Cardiac septum (tissue), 1 donor: ENCODE measurements around the gene RMND5B. TPM values are rescaled to one million over a fixed set of nuclear protein-coding genes. Genes with fewer than 3 reads are reported as not detected.

ENCODE experiments used
- DNase-seq: peaks from one replicate; pipeline ENCODE4 v3.0.0-alpha.2; 2020; ENCODE audit warnings: low spot score
- intact Hi-C: fragments of 100-400 bp; cut with DNase I; formaldehyde crosslinking; loops from one replicate; pipeline ENCODE4 v1.14.0; 2022
- total RNA-seq: library from RNA; stranded (reverse); fragmentation: NEBNext Ultra II Directional; extraction: Animal tissue kit (Norgen Biotek cat#: 25700); gene quantifications from one replicate; pipeline ENCODE4 v1.2.1, GENCODE V29; 2021
- donor health status: DM: no; HTN: no; CAD: no.

The RMND5B gene
- total RNA-seq, 1 donor from 2014 or later = 38.3 TPM

- no peak for DNase-seq
- intact Hi-C loops = loop anchor here (5.0 kb wide), 1 partner anchor 34 kb away; no protein-coding TSS in a partner anchor
Measured at GRCh38 chr5:178113141-178113787, 17.6 kb upstream of the RMND5B start, which contains the start of gene N4BP3. Gene N4BP3, plus strand, starts transcription at chr5:178113532. Its CDS starts 6,052 bp downstream, at chr5:178119584.

- DNase-seq = no peak
- intact Hi-C loops = loop anchor here (5.0 kb wide), 1 partner anchor 33 kb away; no protein-coding TSS in a partner anchor
Measured at GRCh38 chr5:178113841-178114324, 16.9 kb upstream of the RMND5B start.

GRCh38 chr5:178114325-178115135, 16.3 kb upstream of the RMND5B start:
- no peak for DNase-seq
- intact Hi-C loops = loop anchor here (5.0 kb wide), 1 partner anchor 33 kb away; no protein-coding TSS in a partner anchor

GRCh38 chr5:178115136-178115813, 15.5 kb upstream of the RMND5B start:
- intact Hi-C loops = no loop called here
- DNase-seq = no peak

- intact Hi-C loops = no loop called here
- DNase-seq = no peak
Measured at GRCh38 chr5:178115814-178116142, 15.0 kb upstream of the RMND5B start.

GRCh38 chr5:178116143-178116885, 14.5 kb upstream of the RMND5B start:
- intact Hi-C loops = no loop called here
- DNase-seq = no peak

- DNase-seq = no peak
- intact Hi-C loops = no loop called here
Measured at GRCh38 chr5:178117923-178118701, 12.7 kb upstream of the RMND5B start.

GRCh38 chr5:178119915-178120606, 10.8 kb upstream of the RMND5B start:
- intact Hi-C loops = no loop called here
- DNase-seq = no peak

GRCh38 chr5:178120607-178121357, 10.0 kb upstream of the RMND5B start:
- DNase-seq = peak; percentile 89
- intact Hi-C loops = no loop called here

GRCh38 chr5:178121391-178122276, 9.2 kb upstream of the RMND5B start:
- no peak for DNase-seq
- intact Hi-C loops = no loop called here

GRCh38 chr5:178122346-178122745, 8.5 kb upstream of the RMND5B start:
- intact Hi-C loops = no loop called here
- no peak for DNase-seq

- intact Hi-C loops = no loop called here
- no peak for DNase-seq
Measured at GRCh38 chr5:178123094-178123965, 7.5 kb upstream of the RMND5B start.

GRCh38 chr5:178123966-178124925, 6.6 kb upstream of the RMND5B start:
- no peak for DNase-seq
- intact Hi-C loops = no loop called here

- DNase-seq = no peak
- intact Hi-C loops = no loop called here
Measured at GRCh38 chr5:178125253-178125906, 5.4 kb upstream of the RMND5B start.
